ENCODE results near the gene ANKRD17.

Gene ANKRD17

DNA sequence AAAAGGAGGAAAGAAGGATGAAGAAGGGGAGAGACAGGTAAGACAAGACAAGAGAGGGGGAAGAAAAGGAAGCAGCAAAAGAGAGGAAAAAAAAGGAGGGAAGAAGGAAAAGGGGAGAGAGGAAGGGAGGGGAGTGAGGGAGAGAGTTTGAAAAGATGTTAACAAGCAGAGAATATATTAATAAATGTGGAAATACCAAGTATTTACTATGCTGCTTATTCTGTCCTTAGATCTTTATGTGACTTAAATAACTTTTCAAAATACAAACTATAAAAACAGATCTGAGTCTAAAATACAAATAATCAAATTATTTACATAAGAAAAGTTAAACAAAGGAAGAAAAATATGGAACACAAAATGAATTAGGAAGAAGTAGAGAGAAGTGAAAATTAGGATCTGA, 170.7 kb downstream of the ANKRD17 start:
- TF ChIP-seq, protein P1, sequence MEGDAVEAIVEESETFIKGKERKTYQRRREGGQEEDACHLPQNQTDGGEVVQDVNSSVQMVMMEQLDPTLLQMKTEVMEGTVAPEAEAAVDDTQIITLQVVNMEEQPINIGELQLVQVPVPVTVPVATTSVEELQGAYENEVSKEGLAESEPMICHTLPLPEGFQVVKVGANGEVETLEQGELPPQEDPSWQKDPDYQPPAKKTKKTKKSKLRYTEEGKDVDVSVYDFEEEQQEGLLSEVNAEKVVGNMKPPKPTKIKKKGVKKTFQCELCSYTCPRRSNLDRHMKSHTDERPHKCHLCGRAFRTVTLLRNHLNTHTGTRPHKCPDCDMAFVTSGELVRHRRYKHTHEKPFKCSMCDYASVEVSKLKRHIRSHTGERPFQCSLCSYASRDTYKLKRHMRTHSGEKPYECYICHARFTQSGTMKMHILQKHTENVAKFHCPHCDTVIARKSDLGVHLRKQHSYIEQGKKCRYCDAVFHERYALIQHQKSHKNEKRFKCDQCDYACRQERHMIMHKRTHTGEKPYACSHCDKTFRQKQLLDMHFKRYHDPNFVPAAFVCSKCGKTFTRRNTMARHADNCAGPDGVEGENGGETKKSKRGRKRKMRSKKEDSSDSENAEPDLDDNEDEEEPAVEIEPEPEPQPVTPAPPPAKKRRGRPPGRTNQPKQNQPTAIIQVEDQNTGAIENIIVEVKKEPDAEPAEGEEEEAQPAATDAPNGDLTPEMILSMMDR (IDR thresholded peaks at IDR 0.05; ENCODE audit: low read depth, low read length, poor library complexity, severe bottlenecking), result no peak
- no peak for TF ChIP-seq EZH2phosphoT487 (IDR thresholded peaks at IDR 0.05; ENCODE audit: borderline replicate concordance, low read length)
- peaks cover 77% of the 10 kb centered on the region for H3K36me3 ChIP-seq (ENCODE audit: control insufficient read depth, low read length)
- H3K4me2 ChIP-seq (ENCODE audit: low read length), result no peak overlapping the region
- peaks cover 7% of the 10 kb centered on the region for H3F3A ChIP-seq (ENCODE audit: control insufficient read depth, insufficient read depth)
- no peak overlapping the region for H3K4me3 ChIP-seq (ENCODE audit: low read length)
- H3K27ac ChIP-seq (ENCODE audit: low read depth, low read length), result no peak overlapping the region
- no peaks in the 10 kb centered on the region for H3K9me3 ChIP-seq (ENCODE audit: control insufficient read depth, insufficient read depth, low read length)
- no peaks in the 10 kb centered on the region for H4K20me1 ChIP-seq (ENCODE audit: control insufficient read depth, insufficient read depth, low read depth, low read length)
- peaks cover 28% of the 10 kb centered on the region for H3K4me1 ChIP-seq (ENCODE audit: control insufficient read depth, low read length)
- H3K9me2 ChIP-seq (replicated peaks; ENCODE audit: control insufficient read depth, low read length), result no peaks in the 10 kb centered on the region
- H3K79me2 ChIP-seq (ENCODE audit: control insufficient read depth, low read length), result peaks cover 51% of the 10 kb centered on the region
- no peaks in the 10 kb centered on the region for H3K27me3 ChIP-seq (ENCODE audit: control insufficient read depth, low read length)

DNA sequence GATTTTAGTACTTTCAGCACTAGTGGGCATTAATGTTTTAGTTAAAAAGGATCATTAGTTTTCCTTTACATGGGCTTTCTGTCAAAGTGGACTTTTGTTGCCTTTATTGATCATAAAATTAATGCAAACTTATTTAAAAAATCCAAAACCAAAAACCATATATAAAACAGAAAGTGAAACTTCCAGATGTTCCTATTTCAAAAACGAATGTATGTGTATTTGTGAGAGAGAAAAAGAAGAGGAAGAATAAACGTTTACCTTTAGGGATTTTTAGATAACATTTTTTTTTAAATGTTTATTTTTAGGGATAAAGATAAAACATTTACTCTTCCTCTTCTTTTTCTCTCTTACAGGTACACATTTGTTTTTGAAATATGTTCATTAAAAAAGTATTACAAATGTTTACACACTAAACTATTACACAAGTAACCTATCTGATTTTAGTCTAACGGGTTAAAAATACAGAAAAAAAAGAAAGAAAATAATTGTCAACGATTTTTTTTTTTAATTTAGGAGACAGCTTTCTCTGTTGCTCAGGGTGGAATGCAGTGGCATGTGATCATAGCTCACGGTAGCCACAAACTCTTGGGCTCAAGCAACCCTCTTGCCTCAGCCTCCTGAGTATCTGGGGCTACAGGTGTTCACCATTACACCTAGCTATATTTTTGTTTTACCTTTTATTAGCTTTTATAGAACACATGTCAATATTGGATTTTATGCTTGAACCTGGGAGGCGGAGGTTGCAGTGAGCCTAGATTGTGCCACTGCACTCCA, 172.3 kb downstream of the ANKRD17 start:
- TF ChIP-seq EZH2phosphoT487 (IDR thresholded peaks at IDR 0.05; ENCODE audit: borderline replicate concordance, low read length), result no peak
- TF ChIP-seq, protein P1 (IDR thresholded peaks at IDR 0.05; ENCODE audit: low read depth, low read length, poor library complexity, severe bottlenecking), result no peak

DNA sequence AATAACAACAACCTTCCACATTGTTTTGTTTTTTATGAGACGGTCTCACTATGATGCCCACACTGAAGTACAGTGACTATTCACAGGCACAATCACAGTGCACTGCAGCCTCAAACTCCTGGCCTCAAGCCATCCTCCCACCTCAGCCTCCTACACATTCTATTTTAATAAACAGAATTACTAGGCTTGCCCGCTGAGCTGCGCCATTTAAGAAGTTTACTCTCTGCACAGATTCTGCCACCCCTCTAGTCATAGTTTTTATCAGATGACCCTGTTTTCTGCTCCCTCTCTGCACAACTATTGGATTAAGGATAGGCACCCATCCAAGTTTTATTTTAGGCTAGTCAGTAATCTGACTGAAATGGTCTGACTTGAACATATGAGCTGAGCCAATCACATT, 177.8 kb downstream of the ANKRD17 start:
- H3K9me2 ChIP-seq (replicated peaks; ENCODE audit: control insufficient read depth, low read length), result no peaks in the 10 kb centered on the region
- H4K20me1 ChIP-seq (ENCODE audit: control insufficient read depth, insufficient read depth, low read depth, low read length), result no peaks in the 10 kb centered on the region
- peaks cover 88% of the 10 kb centered on the region for H3K36me3 ChIP-seq (ENCODE audit: control insufficient read depth, low read length)
- TF ChIP-seq, protein P1 (IDR thresholded peaks at IDR 0.05; ENCODE audit: low read depth, low read length, poor library complexity, severe bottlenecking), result no peak
- no peak for TF ChIP-seq EZH2phosphoT487 (IDR thresholded peaks at IDR 0.05; ENCODE audit: borderline replicate concordance, low read length)
- no peak overlapping the region for H3K27ac ChIP-seq (ENCODE audit: low read depth, low read length)
- H3K79me2 ChIP-seq (ENCODE audit: control insufficient read depth, low read length), result peaks cover 26% of the 10 kb centered on the region
- H3K4me1 ChIP-seq (ENCODE audit: control insufficient read depth, low read length), result no peaks in the 10 kb centered on the region
- H3K4me3 ChIP-seq (ENCODE audit: low read length), result no peak overlapping the region
- H3F3A ChIP-seq (ENCODE audit: control insufficient read depth, insufficient read depth), result peaks cover 11% of the 10 kb centered on the region
- no peaks in the 10 kb centered on the region for H3K27me3 ChIP-seq (ENCODE audit: control insufficient read depth, low read length)
- H3K9me3 ChIP-seq (ENCODE audit: control insufficient read depth, insufficient read depth, low read length), result no peaks in the 10 kb centered on the region
- H3K4me2 ChIP-seq (ENCODE audit: low read length), result no peak overlapping the region

More for the DNA sequence above, 172.3 kb downstream of the ANKRD17 start:
- Histone ChIP-seq H3K27ac (ENCODE audit: low read depth, low read length) (no peak overlapping the region), H4K20me1 (ENCODE audit: control insufficient read depth, insufficient read depth, low read depth, low read length) (no peaks in the 10 kb centered on the region), H3K9me2 (replicated peaks; ENCODE audit: control insufficient read depth, low read length) (no peaks in the 10 kb centered on the region), H3F3A (ENCODE audit: control insufficient read depth, insufficient read depth) (peaks cover 10% of the 10 kb centered on the region), H3K4me3 (ENCODE audit: low read length) (no peak overlapping the region), H3K9me3 (ENCODE audit: control insufficient read depth, insufficient read depth, low read length) (no peaks in the 10 kb centered on the region), H3K27me3 (ENCODE audit: control insufficient read depth, low read length) (no peaks in the 10 kb centered on the region), H3K4me2 (ENCODE audit: low read length) (no peak overlapping the region), H3K36me3 (ENCODE audit: control insufficient read depth, low read length) (peaks cover 72% of the 10 kb centered on the region), H3K4me1 (ENCODE audit: control insufficient read depth, low read length) (peaks cover 22% of the 10 kb centered on the region), H3K79me2 (ENCODE audit: control insufficient read depth, low read length) (peaks cover 55% of the 10 kb centered on the region)

All from DOHH2 (cell line).